Measurements from ENCODE around the gene SLC39A12.
"Not testable (repeated sequence)": the region's sequence is repeated elsewhere in the genome, so short reads cannot be mapped to it uniquely, and the experiment has no call there.

SLC39A12 gene

DNA sequence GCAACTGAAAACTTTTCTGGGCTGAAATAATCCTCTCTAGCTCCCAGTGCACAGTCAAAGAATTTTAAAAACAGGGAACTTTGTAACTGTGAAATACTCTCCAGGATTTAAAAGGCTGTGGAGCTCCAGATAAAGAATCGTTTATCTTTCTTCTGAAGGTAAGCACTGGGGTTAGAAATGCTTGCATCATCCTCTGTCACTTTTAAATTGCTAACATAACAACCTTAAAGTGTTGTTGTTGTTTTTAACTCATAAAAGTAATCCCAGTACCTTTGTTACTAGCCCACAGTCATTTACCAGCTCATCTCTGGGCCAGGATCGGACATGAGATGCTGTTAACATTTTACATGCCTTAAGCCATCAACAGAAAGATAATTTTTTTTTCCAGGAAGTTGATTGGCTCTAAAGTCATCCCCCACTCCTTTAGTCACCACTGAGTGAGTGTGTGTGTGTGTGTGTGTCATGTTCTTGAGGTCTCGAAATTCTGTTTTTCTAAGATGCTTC lies at the start of gene SLC39A12:
TSS of gene SLC39A12 (plus strand) at position 51 of the 504 bp plus-strand sequence. CDS start 1,359 bp downstream, outside the sequence.
- in situ Hi-C loops (cut with MboI; ENCODE audit: low pct_unique_long_range_greater_than_20kb, low sequenced_read_pairs) = no loop called here
- peak; percentile 1 for DNase-seq

DNA sequence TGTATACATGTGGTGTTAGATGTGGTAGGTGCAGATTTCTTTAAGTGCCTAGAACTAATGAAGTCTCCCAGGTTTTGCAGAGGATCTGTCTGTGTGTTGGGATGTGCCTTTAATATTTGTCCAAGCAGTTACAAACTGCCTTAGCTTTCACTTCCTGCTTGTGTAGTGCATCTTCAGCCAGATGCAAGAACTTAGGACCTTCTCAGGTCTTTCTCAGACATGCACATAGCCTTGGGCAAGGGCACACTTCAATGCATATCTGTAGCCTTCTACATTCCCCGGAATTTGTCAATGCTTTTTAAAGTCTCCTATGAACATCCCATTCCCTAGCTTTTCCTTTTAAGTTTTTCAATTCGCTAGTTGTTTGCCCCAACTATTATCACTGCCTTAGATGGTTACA lies 47.2 kb upstream of the SLC39A12 start:
- in situ Hi-C loops (cut with MboI; ENCODE audit: low pct_unique_long_range_greater_than_20kb, low sequenced_read_pairs) = no loop called here

DNA sequence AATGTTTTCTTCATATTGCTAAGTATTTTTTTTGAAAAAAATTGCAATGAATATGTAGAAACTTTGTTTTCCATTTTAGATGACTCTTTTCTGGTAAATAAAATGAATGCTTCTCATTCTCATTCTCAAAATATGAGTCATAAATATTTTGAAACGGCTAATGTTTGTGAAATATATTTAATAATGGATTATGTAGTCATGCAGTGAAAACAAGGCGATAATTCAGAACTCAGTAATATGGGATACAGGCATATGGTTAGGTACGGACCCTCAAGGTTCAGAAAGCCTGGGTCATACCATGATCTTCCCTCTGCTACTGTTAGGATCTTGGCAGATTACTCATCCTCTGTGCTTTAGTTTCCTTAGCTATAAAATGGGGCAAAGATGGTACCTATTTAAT lies 46.2 kb upstream of the SLC39A12 start:
- no peak for DNase-seq
- in situ Hi-C loops (cut with MboI; ENCODE audit: low pct_unique_long_range_greater_than_20kb, low sequenced_read_pairs) = no loop called here

More for the DNA sequence above, 47.2 kb upstream of the SLC39A12 start:
- DNase-seq = no peak

- no peak for DNase-seq
- in situ Hi-C loops (cut with MboI; ENCODE audit: low pct_unique_long_range_greater_than_20kb, low sequenced_read_pairs) = no loop called here
These were observed 45.7 kb upstream of the SLC39A12 start for GRCh38 chr10:17906002-17906401.

DNA sequence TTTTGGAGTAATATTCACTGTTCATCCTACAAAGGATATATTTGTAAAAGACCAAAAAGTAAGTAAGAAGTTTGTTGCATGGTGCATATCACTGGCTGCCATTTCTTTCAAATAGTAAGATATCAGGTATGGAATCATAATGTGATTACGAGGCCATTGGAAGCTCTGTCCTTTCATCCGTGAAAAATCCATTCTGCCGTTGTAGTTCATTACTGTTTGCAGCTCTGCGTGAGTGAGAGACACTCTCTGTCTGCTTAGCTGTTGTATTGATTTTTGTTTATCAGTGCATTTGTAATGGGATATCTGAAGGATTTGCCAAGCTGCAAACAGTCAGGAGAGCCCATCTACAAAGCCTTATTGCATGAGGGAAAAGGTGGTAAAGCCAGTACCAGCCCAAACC lies 44.1 kb upstream of the SLC39A12 start:
- in situ Hi-C loops (cut with MboI; ENCODE audit: low pct_unique_long_range_greater_than_20kb, low sequenced_read_pairs) = no loop called here

DNA sequence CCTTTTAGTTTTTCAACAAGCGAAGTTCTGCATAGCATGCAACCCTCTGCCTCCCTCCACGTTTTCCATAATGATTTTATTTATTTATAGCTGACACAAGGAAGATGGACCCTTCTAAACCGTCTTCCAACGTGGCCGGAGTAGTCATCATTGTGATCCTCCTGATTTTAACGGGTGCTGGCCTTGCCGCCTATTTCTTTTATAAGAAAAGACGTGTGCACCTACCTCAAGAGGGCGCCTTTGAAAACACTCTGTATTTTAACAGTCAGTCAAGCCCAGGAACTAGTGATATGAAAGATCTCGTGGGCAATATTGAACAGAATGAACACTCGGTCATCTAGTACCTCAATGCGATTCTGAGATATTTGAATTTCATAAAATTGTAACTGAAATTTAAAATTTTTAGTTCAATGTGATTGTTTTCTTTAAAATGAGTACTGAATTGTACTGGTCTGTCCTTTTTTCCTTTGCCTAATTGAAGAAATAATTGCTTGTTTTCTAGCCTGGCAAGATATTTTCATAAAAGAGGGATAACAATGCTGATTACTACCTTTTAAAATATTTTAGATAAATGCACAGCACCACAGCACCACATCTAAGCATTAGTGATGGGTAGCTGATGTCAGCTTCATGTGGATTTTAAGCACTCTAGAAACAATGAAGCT lies 41.5 kb upstream of the SLC39A12 start:
- in situ Hi-C loops (cut with MboI; ENCODE audit: low pct_unique_long_range_greater_than_20kb, low sequenced_read_pairs) = no loop called here

More for the DNA sequence above, 44.1 kb upstream of the SLC39A12 start:
- DNase-seq = no peak

GRCh38 chr10:17912754-17913153 lies 39.0 kb upstream of the SLC39A12 start:
- no peak for DNase-seq
- in situ Hi-C loops (cut with MboI; ENCODE audit: low pct_unique_long_range_greater_than_20kb, low sequenced_read_pairs) = no loop called here

More for the DNA sequence above, 41.5 kb upstream of the SLC39A12 start:
- peak; percentile 51 for DNase-seq

DNA sequence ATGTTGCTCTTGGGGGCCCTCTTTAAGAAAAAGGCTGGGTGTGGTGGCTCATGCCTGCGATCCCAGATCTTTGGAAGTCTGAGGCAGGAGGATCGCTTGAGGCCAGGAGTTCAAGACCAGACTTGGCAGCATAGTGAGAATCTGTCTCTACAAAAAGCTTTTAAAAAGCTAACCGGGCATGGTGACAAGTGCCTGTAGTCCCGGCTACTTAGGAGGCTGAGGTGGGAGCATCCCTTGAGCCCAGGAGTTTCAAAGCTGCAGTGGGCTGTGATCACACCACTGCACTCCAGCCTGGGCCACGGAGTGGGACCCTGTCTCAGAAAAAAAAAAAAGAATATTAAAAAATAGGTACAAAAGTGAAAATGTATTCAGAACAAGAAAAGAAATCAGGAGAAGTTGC lies 38.1 kb upstream of the SLC39A12 start:
- in situ Hi-C loops (cut with MboI; ENCODE audit: low pct_unique_long_range_greater_than_20kb, low sequenced_read_pairs) = no loop called here
- no peak for DNase-seq

DNA sequence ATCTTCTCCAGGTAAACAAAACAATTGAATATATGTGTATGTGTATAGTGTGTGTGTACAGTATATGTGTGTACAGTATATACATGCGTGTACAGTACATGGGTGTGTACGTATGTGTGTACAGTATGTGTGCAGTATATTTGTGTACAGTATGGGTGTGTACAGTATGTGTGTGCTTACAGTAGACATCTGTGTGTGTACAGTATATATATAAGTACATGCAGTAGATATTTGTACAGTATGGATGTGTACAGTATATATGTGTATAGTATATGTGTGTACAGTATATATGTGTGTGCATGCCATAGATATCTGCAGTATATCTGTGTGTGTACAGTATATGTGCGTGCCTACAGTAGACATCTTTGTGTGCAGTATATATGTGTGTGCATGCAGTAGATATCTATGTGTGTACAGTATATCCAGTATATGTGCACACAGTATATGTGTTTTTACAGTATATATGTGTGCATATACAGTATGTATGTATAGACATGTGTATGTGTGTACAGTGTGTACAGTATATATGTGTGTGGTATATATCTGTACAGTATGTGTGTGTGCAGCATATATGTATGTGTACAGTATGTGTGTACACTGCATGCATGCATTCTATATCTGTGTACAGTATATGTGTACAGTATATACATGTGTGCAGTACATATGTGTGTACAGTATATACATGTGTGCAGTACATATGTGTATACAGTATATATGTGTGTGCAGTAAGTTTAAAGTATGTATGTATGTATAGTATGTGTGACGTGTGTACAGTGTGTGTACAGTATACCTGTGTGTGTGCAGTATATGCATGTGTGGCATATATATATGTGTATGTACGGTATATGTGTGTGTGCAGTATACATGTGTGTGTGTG lies 37.3 kb upstream of the SLC39A12 start:
- DNase-seq = no peak

DNA sequence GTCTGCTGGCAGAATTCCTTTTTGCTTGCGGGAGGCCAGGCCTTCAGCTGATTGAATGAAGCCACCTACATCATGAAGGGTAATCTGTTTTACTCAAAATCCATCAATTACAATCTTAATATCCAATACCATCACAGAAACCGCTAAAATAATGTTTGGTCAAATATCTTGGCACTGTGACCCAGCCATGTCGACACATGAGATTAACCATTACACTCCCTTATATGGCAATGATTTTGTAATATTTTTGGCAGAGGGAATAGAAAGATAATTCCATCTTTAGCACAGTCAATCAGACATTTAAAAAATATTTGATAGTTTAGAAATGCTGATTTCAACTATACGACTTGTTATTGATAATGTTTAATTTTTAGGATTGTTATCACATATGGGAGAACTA lies 36.5 kb upstream of the SLC39A12 start:
- in situ Hi-C loops (cut with MboI; ENCODE audit: low pct_unique_long_range_greater_than_20kb, low sequenced_read_pairs) = no loop called here

More for the DNA sequence above, 37.3 kb upstream of the SLC39A12 start:
- in situ Hi-C loops (cut with MboI; ENCODE audit: low pct_unique_long_range_greater_than_20kb, low sequenced_read_pairs) = no loop called here

GRCh38 chr10:17918187-17918903 lies 33.4 kb upstream of the SLC39A12 start:
- in situ Hi-C loops (cut with MboI; ENCODE audit: low pct_unique_long_range_greater_than_20kb, low sequenced_read_pairs) = no loop called here
- DNase-seq = no peak

More for the DNA sequence above, 36.5 kb upstream of the SLC39A12 start:
- DNase-seq = no peak

DNA sequence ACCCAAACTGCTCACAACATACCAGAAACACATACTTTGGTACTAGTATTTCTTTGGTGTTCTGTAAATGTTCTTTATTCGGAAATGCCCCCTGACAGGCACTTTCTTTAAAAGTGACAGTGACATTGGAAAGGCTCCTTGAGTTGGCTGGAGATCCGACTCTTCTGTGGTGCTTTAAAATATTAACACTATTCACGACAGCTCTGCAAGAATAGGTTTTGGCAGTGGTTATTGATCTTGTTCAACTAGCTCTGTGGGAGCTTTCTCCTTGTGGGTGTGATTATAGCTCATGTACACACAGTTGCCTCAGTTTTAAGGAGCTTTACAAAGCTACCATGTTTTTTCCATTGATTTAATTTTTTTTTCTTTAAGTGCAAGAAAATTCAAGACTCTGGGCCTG lies 30.3 kb upstream of the SLC39A12 start:
- in situ Hi-C loops (cut with MboI; ENCODE audit: low pct_unique_long_range_greater_than_20kb, low sequenced_read_pairs) = no loop called here
- DNase-seq = no peak

DNA sequence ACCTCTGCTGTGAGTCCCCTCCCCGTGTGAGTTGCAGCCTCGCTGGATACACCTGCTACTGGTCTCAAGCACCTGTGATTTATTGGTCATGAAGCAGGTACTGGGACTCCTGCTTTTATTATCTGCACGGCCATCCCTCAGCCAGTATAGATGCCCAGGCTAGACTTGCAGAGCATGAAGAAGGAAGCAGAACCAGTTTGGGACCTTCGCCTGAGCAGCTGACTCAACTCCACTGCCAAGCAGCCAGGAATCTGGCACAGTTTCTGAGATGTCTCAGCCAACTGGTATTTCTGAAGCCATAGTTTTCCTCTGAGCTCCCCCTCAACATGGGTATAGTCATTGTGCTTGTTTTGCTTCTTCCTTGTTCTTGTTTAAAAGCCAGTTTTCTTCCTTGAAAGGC lies 28.0 kb upstream of the SLC39A12 start:
- no peak for DNase-seq
- in situ Hi-C loops (cut with MboI; ENCODE audit: low pct_unique_long_range_greater_than_20kb, low sequenced_read_pairs) = no loop called here

GRCh38 chr10:17943033-17943745 lies 8.5 kb upstream of the SLC39A12 start:
- in situ Hi-C loops (cut with MboI; ENCODE audit: low pct_unique_long_range_greater_than_20kb, low sequenced_read_pairs) = no loop called here
- no peak for DNase-seq

GRCh38 chr10:17950269-17950668 lies 1.4 kb upstream of the SLC39A12 start:
- in situ Hi-C loops (cut with MboI; ENCODE audit: low pct_unique_long_range_greater_than_20kb, low sequenced_read_pairs); DNase-seq: not testable (repeated sequence)

DNA sequence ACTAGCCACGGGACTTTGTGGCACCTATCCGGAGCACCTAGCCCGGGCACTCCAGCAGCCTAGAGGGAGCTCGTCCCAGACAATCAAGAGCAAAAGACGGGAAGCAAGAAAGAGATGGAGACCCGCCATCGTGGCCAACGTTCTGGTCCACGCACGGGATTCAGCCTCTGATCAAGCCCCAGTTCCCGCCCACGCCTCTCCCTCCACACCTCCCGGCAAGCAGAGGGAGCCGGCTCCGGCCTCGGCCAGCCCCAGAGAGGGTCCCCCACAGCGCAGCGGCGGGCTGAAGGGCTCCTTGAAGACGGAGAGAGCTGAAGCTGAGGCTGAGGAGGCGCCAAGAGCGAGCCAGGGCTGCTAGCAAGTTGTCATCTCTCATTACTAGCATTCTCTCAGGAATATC lies 992 bp upstream of the SLC39A12 start:
- in situ Hi-C loops (cut with MboI; ENCODE audit: low pct_unique_long_range_greater_than_20kb, low sequenced_read_pairs) = no loop called here
- no peak for DNase-seq

GRCh38 chr10:17954372-17954771 lies 2.7 kb downstream of the SLC39A12 start:
- DNase-seq; in situ Hi-C loops (cut with MboI; ENCODE audit: low pct_unique_long_range_greater_than_20kb, low sequenced_read_pairs): not testable (repeated sequence)

- no peak for DNase-seq
- in situ Hi-C loops (cut with MboI; ENCODE audit: low pct_unique_long_range_greater_than_20kb, low sequenced_read_pairs) = no loop called here
These were observed 3.1 kb downstream of the SLC39A12 start for GRCh38 chr10:17954861-17955260.

DNA sequence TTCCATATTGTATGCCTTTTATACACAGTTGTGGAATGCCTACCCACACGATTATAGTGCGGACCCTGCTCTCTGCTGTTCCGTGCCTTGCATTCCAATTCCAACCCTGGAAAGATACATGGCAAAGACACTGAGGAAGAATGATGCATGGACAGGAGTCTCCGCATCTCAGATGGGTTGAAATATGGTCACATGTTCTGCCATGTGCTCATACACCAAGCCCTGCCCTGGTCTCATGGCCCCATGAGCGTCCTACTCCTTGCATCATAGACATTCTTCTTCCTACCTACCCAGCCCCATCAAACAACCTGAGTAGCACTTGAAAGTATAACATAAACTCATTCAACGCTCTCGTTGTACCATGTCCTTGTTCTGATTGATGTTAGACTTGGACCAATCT lies 6.3 kb downstream of the SLC39A12 start:
- in situ Hi-C loops (cut with MboI; ENCODE audit: low pct_unique_long_range_greater_than_20kb, low sequenced_read_pairs) = no loop called here

More for the DNA sequence above, 6.3 kb downstream of the SLC39A12 start:
- DNase-seq = no peak
